ENCODE results near the gene ACSL6. TPM values are rescaled to one million over a fixed set of nuclear protein-coding genes. Genes with fewer than 3 reads are reported as not detected.

ACSL6 gene
- total and polyA plus RNA-seq, 3 experiments from 2014 or later = 20.7 to 22.7 (median 21.8) TPM

GRCh38 chr5:131988601-131989000 lies 22.9 kb downstream of the ACSL6 start:
- peaks cover 4 to 7% (median 5%) of the 10 kb centered on the region in 3 donors for H3K4me1 Mint-ChIP-seq

GRCh38 chr5:131987251-131987650 lies 24.2 kb downstream of the ACSL6 start:
- no peak overlapping the region for H3K27ac Mint-ChIP-seq
- H3K4me1 ChIP-seq (ENCODE audit: insufficient read depth, low read length) = no peaks in the 10 kb centered on the region
- H3K9me3 ChIP-seq (ENCODE audit: low read length) = no peaks in the 10 kb centered on the region
- H3K9me3 Mint-ChIP-seq = no peaks in the 10 kb centered on the region
- peaks cover 12 to 19% (median 16%) of the 10 kb centered on the region in 3 donors for H3K4me1 Mint-ChIP-seq
- DNase-seq = no peak
- H3K36me3 Mint-ChIP-seq = peaks cover 0 to 5% (median 0%) of the 10 kb centered on the region in 3 donors
- no peak overlapping the region for H3K4me3 Mint-ChIP-seq
- CTCF ChIA-PET = interaction anchor here (1.5 kb wide), 1 partner anchor 9 kb away, joined by 3 read pairs; no protein-coding TSS in a partner anchor
- POLR2A ChIA-PET = no interaction called here
- H3K27me3 Mint-ChIP-seq = peaks cover 0 to 2% of the 10 kb centered on the region in 2 donors
- H3K36me3 ChIP-seq (ENCODE audit: insufficient read depth, low read length) = no peaks in the 10 kb centered on the region
- H3K27me3 ChIP-seq (ENCODE audit: insufficient read depth, low read length, poor library complexity, severe bottlenecking) = no peaks in the 10 kb centered on the region
- H3K27ac ChIP-seq (ENCODE audit: low read depth, low read length) = no peak overlapping the region
- no peak overlapping the region for H3K4me3 ChIP-seq (ENCODE audit: low read length)

More at GRCh38 chr5:131988601-131989000, 22.9 kb downstream of the ACSL6 start:
- H3K27ac Mint-ChIP-seq = no peak overlapping the region
- no peaks in the 10 kb centered on the region for H3K27me3 ChIP-seq (ENCODE audit: insufficient read depth, low read length, poor library complexity, severe bottlenecking)
- no peaks in the 10 kb centered on the region for H3K9me3 Mint-ChIP-seq
- peaks cover 0 to 3% (median 0%) of the 10 kb centered on the region in 3 donors for H3K36me3 Mint-ChIP-seq
- H3K27me3 Mint-ChIP-seq = peaks cover 0 to 2% of the 10 kb centered on the region in 2 donors
- CTCF ChIA-PET = no interaction called here
- no peaks in the 10 kb centered on the region for H3K9me3 ChIP-seq (ENCODE audit: low read length)
- H3K36me3 ChIP-seq (ENCODE audit: insufficient read depth, low read length) = no peaks in the 10 kb centered on the region
- no peak overlapping the region for H3K27ac ChIP-seq (ENCODE audit: low read depth, low read length)
- no peak for DNase-seq
- no peaks in the 10 kb centered on the region for H3K4me1 ChIP-seq (ENCODE audit: insufficient read depth, low read length)
- POLR2A ChIA-PET = interaction anchor here (0.5 kb wide), 1 partner anchor 12 kb away, joined by 3 read pairs; no protein-coding TSS in a partner anchor
- no peak overlapping the region for H3K4me3 ChIP-seq (ENCODE audit: low read length)
- no peak overlapping the region for H3K4me3 Mint-ChIP-seq

GRCh38 chr5:131986161-131986912 lies 25.1 kb downstream of the ACSL6 start:
- H3K4me3 ChIP-seq (ENCODE audit: low read length) = no peak overlapping the region
- no peak overlapping the region for H3K27ac ChIP-seq (ENCODE audit: low read depth, low read length)
- ChIA-PET POLR2A (no interaction called here), CTCF (interaction anchor here (1.1 to 1.5 kb wide), 2 partner anchors 10 to 21 kb away, joined by 3 to 7 read pairs; no protein-coding TSS in a partner anchor)
- peak overlapping the region in 1 of 8 donors; percentile 77 for H3K27ac Mint-ChIP-seq
- H3K9me3 ChIP-seq (ENCODE audit: low read length) = no peaks in the 10 kb centered on the region
- no peaks in the 10 kb centered on the region for H3K9me3 Mint-ChIP-seq
- DNase-seq = no peak
- H3K27me3 Mint-ChIP-seq = peaks cover 0 to 2% of the 10 kb centered on the region in 2 donors
- H3K36me3 ChIP-seq (ENCODE audit: insufficient read depth, low read length) = no peaks in the 10 kb centered on the region
- no peaks in the 10 kb centered on the region for H3K4me1 ChIP-seq (ENCODE audit: insufficient read depth, low read length)
- H3K27me3 ChIP-seq (ENCODE audit: insufficient read depth, low read length, poor library complexity, severe bottlenecking) = no peaks in the 10 kb centered on the region
- H3K36me3 Mint-ChIP-seq = peaks cover 0 to 5% (median 0%) of the 10 kb centered on the region in 3 donors
- no peak overlapping the region for H3K4me3 Mint-ChIP-seq
- peaks cover 12 to 19% (median 16%) of the 10 kb centered on the region in 3 donors for H3K4me1 Mint-ChIP-seq

GRCh38 chr5:131984956-131985665 lies 26.3 kb downstream of the ACSL6 start:
- Histone ChIP-seq H3K4me3 (ENCODE audit: low read length) (no peak overlapping the region), H3K4me1 (ENCODE audit: insufficient read depth, low read length) (no peaks in the 10 kb centered on the region), H3K27me3 (ENCODE audit: insufficient read depth, low read length, poor library complexity, severe bottlenecking) (no peaks in the 10 kb centered on the region), H3K36me3 (ENCODE audit: insufficient read depth, low read length) (no peaks in the 10 kb centered on the region), H3K9me3 (ENCODE audit: low read length) (no peaks in the 10 kb centered on the region), H3K27ac (ENCODE audit: low read depth, low read length) (no peak overlapping the region)
- Mint-ChIP-seq H3K27me3 (peaks cover 0 to 2% of the 10 kb centered on the region in 2 donors), H3K4me3 (no peak overlapping the region), H3K4me1 (peaks cover 12 to 19% (median 16%) of the 10 kb centered on the region in 3 donors), H3K27ac (peak overlapping the region in 1 of 8 donors; percentile 9), H3K36me3 (peaks cover 0 to 5% (median 0%) of the 10 kb centered on the region in 3 donors), H3K9me3 (no peaks in the 10 kb centered on the region)
- no peak for DNase-seq
- ChIA-PET POLR2A (no interaction called here), CTCF (interaction anchor here (1.4 kb wide), 1 partner anchor 23 kb away, joined by 3 read pairs; no protein-coding TSS in a partner anchor)

- Histone ChIP-seq H3K36me3 (ENCODE audit: insufficient read depth, low read length) (no peaks in the 10 kb centered on the region), H3K27me3 (ENCODE audit: insufficient read depth, low read length, poor library complexity, severe bottlenecking) (no peaks in the 10 kb centered on the region), H3K9me3 (ENCODE audit: low read length) (no peaks in the 10 kb centered on the region), H3K4me3 (ENCODE audit: low read length) (no peak overlapping the region), H3K27ac (ENCODE audit: low read depth, low read length) (no peak overlapping the region), H3K4me1 (ENCODE audit: insufficient read depth, low read length) (no peaks in the 10 kb centered on the region)
- H3K36me3 Mint-ChIP-seq = peaks cover 0 to 5% (median 0%) of the 10 kb centered on the region in 3 donors
- peaks cover 0 to 2% of the 10 kb centered on the region in 2 donors for H3K27me3 Mint-ChIP-seq
- CTCF ChIA-PET = interaction anchor here (0.7 kb wide), 1 partner anchor 9 kb away, joined by 4 read pairs; no protein-coding TSS in a partner anchor
- DNase-seq = no peak
- peak overlapping the region in 1 of 8 donors; percentile 74 for H3K27ac Mint-ChIP-seq
- no peak overlapping the region for H3K4me3 Mint-ChIP-seq
- no peaks in the 10 kb centered on the region for H3K9me3 Mint-ChIP-seq
- H3K4me1 Mint-ChIP-seq = peaks cover 14 to 27% (median 16%) of the 10 kb centered on the region in 3 donors
- POLR2A ChIA-PET = interaction anchor here (0.5 kb wide), 2 partner anchors 108 to 413 kb away, joined by 3 to 4 read pairs; no protein-coding TSS in a partner anchor
Measured at GRCh38 chr5:131983244-131983771, 28.1 kb downstream of the ACSL6 start.

- H3K4me1 ChIP-seq (ENCODE audit: insufficient read depth, low read length) = peaks cover 12% of the 10 kb centered on the region
- H3K4me1 Mint-ChIP-seq = peaks cover 28 to 45% (median 32%) of the 10 kb centered on the region in 3 donors
- peaks cover 0 to 5% (median 0%) of the 10 kb centered on the region in 3 donors for H3K36me3 Mint-ChIP-seq
- H3K27me3 ChIP-seq (ENCODE audit: insufficient read depth, low read length, poor library complexity, severe bottlenecking) = no peaks in the 10 kb centered on the region
- no peaks in the 10 kb centered on the region for H3K27me3 Mint-ChIP-seq
- H3K4me3 ChIP-seq (ENCODE audit: low read length) = no peak overlapping the region
- no peaks in the 10 kb centered on the region for H3K9me3 ChIP-seq (ENCODE audit: low read length)
- no peaks in the 10 kb centered on the region for H3K36me3 ChIP-seq (ENCODE audit: insufficient read depth, low read length)
- DNase-seq = no peak
- ChIA-PET POLR2A (no interaction called here), CTCF (no interaction called here)
- H3K27ac Mint-ChIP-seq = peak overlapping the region in 1 of 8 donors; percentile 89
- H3K9me3 Mint-ChIP-seq = no peaks in the 10 kb centered on the region
- H3K27ac ChIP-seq (ENCODE audit: low read depth, low read length) = no peak overlapping the region
- no peak overlapping the region for H3K4me3 Mint-ChIP-seq
Measured at GRCh38 chr5:131981516-131981915, 29.9 kb downstream of the ACSL6 start.

- H3K36me3 ChIP-seq (ENCODE audit: insufficient read depth, low read length) = no peaks in the 10 kb centered on the region
- POLR2A ChIA-PET = interaction anchor here (0.7 kb wide), 1 partner anchor 21 kb away, joined by 4 read pairs; no protein-coding TSS in a partner anchor
- CTCF ChIA-PET = no interaction called here
- peaks cover 20% of the 10 kb centered on the region for H3K4me1 ChIP-seq (ENCODE audit: insufficient read depth, low read length)
- Mint-ChIP-seq H3K27ac (peak overlapping the region in 2 of 8 donors; percentile 17 to 89), H3K9me3 (no peaks in the 10 kb centered on the region), H3K36me3 (peaks cover 0 to 3% (median 0%) of the 10 kb centered on the region in 3 donors), H3K4me1 (peaks cover 36 to 53% (median 40%) of the 10 kb centered on the region in 3 donors), H3K27me3 (no peaks in the 10 kb centered on the region), H3K4me3 (no peak overlapping the region)
- DNase-seq = no peak
- no peaks in the 10 kb centered on the region for H3K9me3 ChIP-seq (ENCODE audit: low read length)
- H3K27ac ChIP-seq (ENCODE audit: low read depth, low read length) = no peak overlapping the region
- H3K27me3 ChIP-seq (ENCODE audit: insufficient read depth, low read length, poor library complexity, severe bottlenecking) = no peaks in the 10 kb centered on the region
- no peak overlapping the region for H3K4me3 ChIP-seq (ENCODE audit: low read length)
Measured at GRCh38 chr5:131980696-131981095, 30.8 kb downstream of the ACSL6 start.

Data from CD8-positive, alpha-beta memory T cell (primary cell).